PFSK-1 (cell line): ENCODE results near the gene HAVCR1.

Experiments used
- FOXP2 ChIP-seq: optimal IDR thresholded peaks from 2 replicates; pipeline ENCODE3; 2011; ENCODE audit warnings: borderline replicate concordance, control low read depth, inconsistent platforms; ENCODE audit not compliant: insufficient read depth; ENCODE audit errors: extremely low read length, extremely low read depth
- POLR2AphosphoS5 ChIP-seq: IDR thresholded peaks from 2 replicates; pipeline ENCODE4 v1.6.1; 2012; ENCODE audit warnings: low read depth, mild to moderate bottlenecking, control low read depth, low read length, moderate library complexity
- SIN3A ChIP-seq: IDR thresholded peaks from 2 replicates; pipeline ENCODE4 v1.6.1; 2012; ENCODE audit warnings: mild to moderate bottlenecking, low read length, moderate library complexity, borderline replicate concordance; ENCODE audit not compliant: insufficient read depth
- TAF1 ChIP-seq: IDR thresholded peaks from 2 replicates; pipeline ENCODE4 v1.6.1; 2012; ENCODE audit warnings: low read length, control low read depth, borderline replicate concordance; ENCODE audit not compliant: insufficient read depth
- TF ChIP-seq, protein P1 (sequence below), 2 experiments: IDR thresholded peaks; 2 replicates each; pipeline versions ENCODE4 v1.6.1 to v1.8.0; 2011 to 2012; ENCODE audit warnings: low read depth in 2 of 2, low read length in 2 of 2, control low read depth in 1 of 2, inconsistent platforms in 1 of 2, mild to moderate bottlenecking in 1 of 2, moderate library complexity in 1 of 2; ENCODE audit not compliant: insufficient read depth in 1 of 2

The HAVCR1 gene

DNA sequence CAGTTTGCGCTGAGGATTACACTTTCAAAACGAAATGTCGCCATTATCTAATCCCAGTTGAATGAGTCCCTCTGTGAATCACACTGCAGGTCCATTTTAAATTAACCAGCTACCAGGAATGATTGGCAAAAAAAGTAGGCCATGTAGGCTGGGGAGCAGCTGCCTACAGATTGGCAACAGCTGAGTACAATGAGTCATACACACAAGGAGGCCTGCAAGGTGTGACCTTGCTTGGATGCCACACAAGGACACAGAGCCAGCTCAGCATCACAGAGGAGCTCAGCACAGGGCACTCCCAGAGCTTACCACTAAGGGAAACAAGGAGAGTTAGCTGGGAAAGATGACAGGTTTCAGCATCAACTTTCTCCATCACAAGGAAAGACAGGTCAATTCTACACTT, 12.9 kb downstream of the HAVCR1 start:
- TF ChIP-seq FOXP2 (no peak), POLR2AphosphoS5 (no peak), TAF1 (no peak), SIN3A (no peak)

GRCh38 chr5:157045601-157046000, 13.3 kb downstream of the HAVCR1 start:
- TF ChIP-seq TAF1 (no peak), FOXP2 (no peak), POLR2AphosphoS5 (no peak), SIN3A (no peak)
- TF ChIP-seq, protein P1, sequence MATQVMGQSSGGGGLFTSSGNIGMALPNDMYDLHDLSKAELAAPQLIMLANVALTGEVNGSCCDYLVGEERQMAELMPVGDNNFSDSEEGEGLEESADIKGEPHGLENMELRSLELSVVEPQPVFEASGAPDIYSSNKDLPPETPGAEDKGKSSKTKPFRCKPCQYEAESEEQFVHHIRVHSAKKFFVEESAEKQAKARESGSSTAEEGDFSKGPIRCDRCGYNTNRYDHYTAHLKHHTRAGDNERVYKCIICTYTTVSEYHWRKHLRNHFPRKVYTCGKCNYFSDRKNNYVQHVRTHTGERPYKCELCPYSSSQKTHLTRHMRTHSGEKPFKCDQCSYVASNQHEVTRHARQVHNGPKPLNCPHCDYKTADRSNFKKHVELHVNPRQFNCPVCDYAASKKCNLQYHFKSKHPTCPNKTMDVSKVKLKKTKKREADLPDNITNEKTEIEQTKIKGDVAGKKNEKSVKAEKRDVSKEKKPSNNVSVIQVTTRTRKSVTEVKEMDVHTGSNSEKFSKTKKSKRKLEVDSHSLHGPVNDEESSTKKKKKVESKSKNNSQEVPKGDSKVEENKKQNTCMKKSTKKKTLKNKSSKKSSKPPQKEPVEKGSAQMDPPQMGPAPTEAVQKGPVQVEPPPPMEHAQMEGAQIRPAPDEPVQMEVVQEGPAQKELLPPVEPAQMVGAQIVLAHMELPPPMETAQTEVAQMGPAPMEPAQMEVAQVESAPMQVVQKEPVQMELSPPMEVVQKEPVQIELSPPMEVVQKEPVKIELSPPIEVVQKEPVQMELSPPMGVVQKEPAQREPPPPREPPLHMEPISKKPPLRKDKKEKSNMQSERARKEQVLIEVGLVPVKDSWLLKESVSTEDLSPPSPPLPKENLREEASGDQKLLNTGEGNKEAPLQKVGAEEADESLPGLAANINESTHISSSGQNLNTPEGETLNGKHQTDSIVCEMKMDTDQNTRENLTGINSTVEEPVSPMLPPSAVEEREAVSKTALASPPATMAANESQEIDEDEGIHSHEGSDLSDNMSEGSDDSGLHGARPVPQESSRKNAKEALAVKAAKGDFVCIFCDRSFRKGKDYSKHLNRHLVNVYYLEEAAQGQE (IDR thresholded peaks at IDR 0.05; ENCODE audit: insufficient read depth in 1 of 2, low read depth in 2 of 2, low read length in 2 of 2): no peak

DNA sequence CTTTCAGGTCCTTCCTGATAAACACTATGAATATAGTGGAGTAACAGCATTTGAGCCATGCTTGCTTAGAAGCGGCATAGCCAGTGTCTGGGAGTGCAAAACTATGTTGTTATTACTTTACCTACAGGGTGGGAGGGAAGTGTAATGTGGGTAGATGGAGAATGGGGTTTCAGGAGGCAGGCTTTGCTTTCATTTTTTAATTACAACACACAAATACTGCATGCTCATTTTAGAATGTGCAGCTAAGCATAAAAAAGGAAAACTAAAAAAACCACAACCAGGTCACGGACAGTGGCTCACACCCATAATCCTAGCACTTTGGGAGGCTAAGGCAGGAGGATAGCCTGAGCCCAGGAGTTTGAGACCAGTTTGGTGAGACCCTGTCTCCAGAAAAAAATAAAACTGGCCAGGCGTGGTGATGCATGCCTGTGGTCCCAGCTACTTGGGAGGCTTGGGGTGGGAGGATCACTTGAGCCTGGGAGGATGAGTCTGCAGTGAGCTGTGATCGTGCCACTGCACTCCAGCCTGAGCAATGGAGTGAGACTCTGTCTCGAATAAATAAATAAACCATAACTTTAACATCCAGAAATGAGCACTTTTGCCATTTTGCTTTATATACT, 20.2 kb downstream of the HAVCR1 start:
- TF ChIP-seq TAF1 (no peak), POLR2AphosphoS5 (no peak), FOXP2 (no peak), SIN3A (no peak)
- TF ChIP-seq, protein P1 (IDR thresholded peaks at IDR 0.05; ENCODE audit: insufficient read depth in 1 of 2, low read depth in 2 of 2, low read length in 2 of 2): no peak

- TF ChIP-seq TAF1 (no peak), FOXP2 (no peak), SIN3A (no peak), POLR2AphosphoS5 (no peak)
- TF ChIP-seq, protein P1 (IDR thresholded peaks at IDR 0.05; ENCODE audit: insufficient read depth in 1 of 2, low read depth in 2 of 2, low read length in 2 of 2): no peak
Observed at GRCh38 chr5:157033071-157033583, 25.8 kb downstream of the HAVCR1 start.

DNA sequence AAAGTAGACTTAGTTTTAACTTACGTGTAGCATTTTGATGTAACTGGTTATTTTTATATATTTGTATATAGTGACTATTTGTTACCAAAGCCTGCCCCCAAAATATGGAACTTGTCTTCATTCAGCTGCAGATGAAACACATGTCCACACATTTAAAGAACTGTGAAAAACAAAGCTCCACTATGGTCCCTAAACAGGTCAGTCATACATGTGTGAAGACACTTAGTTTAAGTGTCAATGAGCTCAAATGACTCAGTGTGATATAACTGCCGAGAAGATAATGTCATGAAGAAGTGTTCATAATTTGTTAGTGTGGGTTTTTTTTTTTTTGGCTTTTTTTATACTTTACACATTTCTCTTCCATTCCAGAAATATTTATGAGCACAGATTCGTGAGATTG, 28.2 kb downstream of the HAVCR1 start:
- no peak for TF ChIP-seq TAF1
- TF ChIP-seq POLR2AphosphoS5: no peak
- TF ChIP-seq SIN3A: no peak
- TF ChIP-seq, protein P1 (IDR thresholded peaks at IDR 0.05; ENCODE audit: insufficient read depth in 1 of 2, low read depth in 2 of 2, low read length in 2 of 2): no peak
